Lower leg skin (tissue), 4 donors: ENCODE measurements around the gene LYPLA2. TPM values are rescaled to one million over a fixed set of nuclear protein-coding genes. Genes with fewer than 3 reads are reported as not detected.

ENCODE experiments used
- DNase-seq, 2 donors: peaks; one replicate each; pipeline ENCODE4 v3.0.0-alpha.2; 2019; ENCODE audit warnings: low spot score in 2 of 2
- H3K4me3 ChIP-seq: fragments of 200-600 bp; sonication (generic); 2 replicates; pipeline ENCODE4 v1.5.1; 2017; ENCODE audit warnings: mild to moderate bottlenecking, low read depth; ENCODE audit not compliant: poor library complexity, severe bottlenecking
- CTCF ChIP-seq, 3 donors: fragments of 450-650 bp; IDR thresholded peaks; one replicate each; pipeline ENCODE4 v1.5.1; 2016; ENCODE audit warnings: antibody characterized with exemption in 3 of 3, mild to moderate bottlenecking in 3 of 3, moderate library complexity in 2 of 3
- POLR2A ChIP-seq, 2 donors: fragments of 450-650 bp; IDR thresholded peaks; one replicate each; pipeline ENCODE4 v1.6.1; 2016 to 2017; ENCODE audit warnings: antibody characterized with exemption in 2 of 2, mild to moderate bottlenecking in 1 of 2, moderate library complexity in 1 of 2
- WGBS, 2 donors: methylation state at CpG; one replicate each; pipeline ENCODE4 v1.1.5; 2018; 5-methylcytosine and 5-hydroxymethylcytosine counted together
- intact Hi-C: fragments of 100-400 bp; cut with DNase I; formaldehyde crosslinking; loops from one replicate; pipeline ENCODE4 v1.15.0; 2023; ENCODE audit warnings: low total_unique reads
- total RNA-seq, 4 donors: library from RNA; depleted of rRNA; stranded (reverse); fragments of >200 nt; gene quantifications; one replicate each; pipeline ENCODE4 v1.1.0, GENCODE V29; 2016

The LYPLA2 gene
- total RNA-seq, 4 donors from 2014 or later: 57.6 to 76.0 (median 66.7) TPM

DNA sequence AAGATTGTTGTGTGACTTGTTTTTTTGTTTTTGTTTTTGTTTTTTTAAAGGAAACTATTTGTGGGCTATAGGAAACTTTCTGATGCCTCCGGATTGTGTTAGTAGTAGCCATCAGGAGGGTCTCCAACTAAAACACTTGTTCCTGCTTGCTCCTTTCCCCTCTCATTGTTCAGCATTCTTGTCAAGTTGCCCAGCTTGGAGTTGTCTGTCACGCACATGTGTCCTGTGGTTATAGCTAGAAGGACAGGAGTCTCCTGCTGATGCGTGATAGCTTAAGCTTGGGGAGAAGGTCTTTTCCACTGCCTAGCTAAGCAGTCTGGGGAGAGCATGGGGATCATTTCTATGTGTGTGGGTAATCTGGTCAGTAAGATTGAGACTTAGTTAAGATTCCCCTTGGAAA, 3.2 kb upstream of the LYPLA2 start:
- no peak for DNase-seq
- 84 to 85% methylated on average over 3 of the region's 3 CpGs for WGBS, 2 donors
- intact Hi-C loops: no loop called here
- TF ChIP-seq POLR2A (IDR thresholded peaks at IDR 0.05) (no peak), CTCF (IDR thresholded peaks at IDR 0.05) (no peak)
- H3K4me3 ChIP-seq: no peak overlapping the region

DNA sequence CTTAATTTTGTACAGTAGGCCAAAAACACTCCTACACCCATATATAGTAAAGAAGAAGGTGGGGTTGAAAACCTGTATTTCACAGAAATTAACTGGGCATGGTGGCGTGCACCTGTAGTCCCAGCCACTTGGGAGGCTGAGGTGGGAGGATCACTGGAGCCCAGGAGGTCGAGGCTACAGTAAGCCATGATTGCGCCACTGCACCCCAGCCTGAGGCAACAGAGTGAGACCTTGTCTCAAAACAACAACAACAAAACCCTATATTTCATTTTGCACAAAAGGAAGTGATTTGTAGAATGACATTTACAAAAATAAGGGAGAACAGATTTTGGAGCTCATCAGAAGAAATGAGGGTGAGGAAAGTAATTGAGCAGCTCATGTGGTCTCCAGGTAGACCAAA, 2.2 kb upstream of the LYPLA2 start:
- TF ChIP-seq CTCF (IDR thresholded peaks at IDR 0.05) (no peak), POLR2A (IDR thresholded peaks at IDR 0.05) (no peak)
- WGBS, 2 donors: 96 to 97% methylated on average over 3 of the region's 3 CpGs
- no peak for DNase-seq
- intact Hi-C loops: no loop called here
- H3K4me3 ChIP-seq: no peak overlapping the region

GRCh38 chr1:23791516-23792047, 637 bp downstream of the LYPLA2 start:
- intact Hi-C loops: no loop called here
- TF ChIP-seq CTCF (IDR thresholded peaks at IDR 0.05) (no peak), POLR2A (IDR thresholded peaks at IDR 0.05) (no peak)
- no peak for DNase-seq
- 0 to 1% methylated on average over 12 to 15 of the region's 15 CpGs for whole genome bisulfite sequencing, 2 donors
- peak overlapping the region; percentile 44 for H3K4me3 ChIP-seq

GRCh38 chr1:23792151-23792945, 1.4 kb downstream of the LYPLA2 start:
- intact Hi-C loops: no loop called here
- DNase-seq: no peak

DNA sequence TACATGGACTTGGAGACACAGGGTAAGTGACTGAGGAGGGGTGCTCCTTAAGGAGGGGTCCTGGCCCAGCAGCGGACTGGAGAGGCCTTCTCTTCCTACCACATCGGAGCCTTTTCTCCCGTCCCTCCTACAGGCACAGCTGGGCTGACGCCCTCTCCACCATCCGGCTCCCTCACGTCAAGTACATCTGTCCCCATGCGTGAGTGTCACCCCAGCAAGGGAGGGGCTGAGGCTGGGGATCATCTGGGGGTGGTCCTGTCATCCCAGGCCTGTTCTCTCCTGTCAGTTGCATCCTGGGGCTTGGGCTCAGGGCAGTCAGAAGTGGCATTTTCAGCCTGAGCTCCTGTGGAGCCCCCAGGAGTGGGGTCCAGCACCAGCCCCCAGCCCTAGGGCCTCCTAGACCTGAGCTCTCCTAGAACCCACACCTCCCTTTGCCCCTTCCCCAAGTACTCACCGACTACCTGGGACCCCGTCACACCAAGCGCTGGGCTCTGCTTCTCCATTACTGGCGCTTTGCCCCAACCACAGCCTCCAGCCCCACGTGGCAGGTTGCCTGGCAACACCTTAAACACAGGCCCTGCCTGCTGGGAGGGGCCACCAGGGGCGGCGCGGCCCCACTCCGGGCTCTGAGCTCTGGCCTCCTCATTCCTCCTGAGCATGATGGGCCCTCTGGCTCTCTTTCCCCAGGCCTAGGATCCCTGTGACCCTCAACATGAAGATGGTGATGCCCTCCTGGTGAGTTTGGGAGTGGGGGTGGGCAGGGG, 2.3 kb downstream of the LYPLA2 start:
- no peak for DNase-seq
- intact Hi-C loops: no loop called here
- H3K4me3 ChIP-seq: no peak overlapping the region
- no peak for TF ChIP-seq CTCF (IDR thresholded peaks at IDR 0.05)
- WGBS, 2 donors: 38 to 43% methylated on average over 16 of the region's 16 CpGs

More at GRCh38 chr1:23792151-23792945, 1.4 kb downstream of the LYPLA2 start:
- 59 to 64% methylated on average over 13 to 19 of the region's 19 CpGs for WGBS, 2 donors
- H3K4me3 ChIP-seq: no peak overlapping the region
- TF ChIP-seq CTCF (IDR thresholded peaks at IDR 0.05) (no peak), POLR2A (IDR thresholded peaks at IDR 0.05) (no peak)
